GM12873 (cell line): ENCODE measurements around the gene RPL39L.

ENCODE experiments used
- TF ChIP-seq, protein P1 (sequence below): IDR thresholded peaks from 2 replicates; pipeline ENCODE4 v1.5.1; 2012; ENCODE audit warnings: low read depth, mild to moderate bottlenecking, moderate library complexity, low read length, control low read depth; ENCODE audit not compliant: insufficient read depth; ENCODE audit errors: missing control alignments

Gene RPL39L

DNA sequence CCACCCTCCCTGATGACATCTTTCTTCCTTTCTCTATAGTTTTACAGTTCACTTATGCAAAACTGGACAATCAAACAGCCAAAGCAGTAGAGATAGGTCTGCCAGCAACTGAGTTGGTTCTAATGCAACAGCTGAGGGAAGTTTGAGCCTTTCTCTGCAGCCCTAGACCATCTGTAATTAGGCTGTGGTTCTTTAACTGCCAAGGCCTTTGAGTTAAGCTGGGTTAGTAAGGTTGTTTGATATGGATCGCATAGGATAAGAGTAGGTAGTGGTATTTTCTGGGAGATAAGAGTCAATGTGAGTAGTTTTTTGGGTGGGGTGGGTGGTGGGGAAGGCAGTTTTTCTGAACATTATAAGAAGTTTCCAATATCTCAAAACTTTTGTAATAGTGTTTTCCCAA is 3.0 kb downstream of the RPL39L start:
- TF ChIP-seq, protein P1, sequence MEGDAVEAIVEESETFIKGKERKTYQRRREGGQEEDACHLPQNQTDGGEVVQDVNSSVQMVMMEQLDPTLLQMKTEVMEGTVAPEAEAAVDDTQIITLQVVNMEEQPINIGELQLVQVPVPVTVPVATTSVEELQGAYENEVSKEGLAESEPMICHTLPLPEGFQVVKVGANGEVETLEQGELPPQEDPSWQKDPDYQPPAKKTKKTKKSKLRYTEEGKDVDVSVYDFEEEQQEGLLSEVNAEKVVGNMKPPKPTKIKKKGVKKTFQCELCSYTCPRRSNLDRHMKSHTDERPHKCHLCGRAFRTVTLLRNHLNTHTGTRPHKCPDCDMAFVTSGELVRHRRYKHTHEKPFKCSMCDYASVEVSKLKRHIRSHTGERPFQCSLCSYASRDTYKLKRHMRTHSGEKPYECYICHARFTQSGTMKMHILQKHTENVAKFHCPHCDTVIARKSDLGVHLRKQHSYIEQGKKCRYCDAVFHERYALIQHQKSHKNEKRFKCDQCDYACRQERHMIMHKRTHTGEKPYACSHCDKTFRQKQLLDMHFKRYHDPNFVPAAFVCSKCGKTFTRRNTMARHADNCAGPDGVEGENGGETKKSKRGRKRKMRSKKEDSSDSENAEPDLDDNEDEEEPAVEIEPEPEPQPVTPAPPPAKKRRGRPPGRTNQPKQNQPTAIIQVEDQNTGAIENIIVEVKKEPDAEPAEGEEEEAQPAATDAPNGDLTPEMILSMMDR = no peak

DNA sequence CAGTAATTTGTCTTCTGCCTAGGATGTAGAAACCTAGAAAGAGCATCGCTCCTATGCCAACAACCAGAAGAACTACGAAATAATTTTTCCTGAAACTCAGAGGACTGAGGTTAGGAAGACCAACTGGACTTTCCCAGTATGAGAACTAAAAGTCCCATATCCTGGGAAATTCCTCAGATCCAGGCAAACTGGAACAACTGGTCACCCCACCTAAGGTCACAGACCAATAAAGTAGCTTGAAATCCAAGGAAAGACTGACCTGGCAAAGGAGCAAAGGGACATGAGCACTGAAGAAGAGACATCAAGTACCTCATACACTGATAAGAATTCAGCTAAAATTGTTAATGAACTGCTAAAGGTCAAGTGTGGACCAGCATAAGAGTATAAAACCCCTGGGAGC is 6.6 kb downstream of the RPL39L start:
- TF ChIP-seq, protein P1 = no peak

DNA sequence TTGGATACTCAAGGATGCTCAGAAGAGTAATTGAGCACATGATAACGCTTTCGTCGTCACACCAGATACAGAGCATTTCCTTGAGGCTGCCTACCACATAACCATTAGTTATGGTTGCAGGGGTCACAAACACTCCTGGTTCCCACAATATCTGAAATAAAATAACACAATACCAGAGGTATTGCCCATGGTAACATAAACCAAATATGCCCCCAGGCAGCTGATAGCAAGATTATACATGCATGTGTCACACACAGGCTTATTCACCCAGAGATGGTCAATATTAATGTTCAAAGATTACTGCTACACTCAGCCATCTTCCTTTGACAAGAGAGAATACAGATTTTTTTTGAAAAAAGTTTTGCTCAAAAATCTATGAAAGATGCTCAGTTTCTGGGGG is 7.3 kb downstream of the RPL39L start:
- TF ChIP-seq, protein P1 = no peak

DNA sequence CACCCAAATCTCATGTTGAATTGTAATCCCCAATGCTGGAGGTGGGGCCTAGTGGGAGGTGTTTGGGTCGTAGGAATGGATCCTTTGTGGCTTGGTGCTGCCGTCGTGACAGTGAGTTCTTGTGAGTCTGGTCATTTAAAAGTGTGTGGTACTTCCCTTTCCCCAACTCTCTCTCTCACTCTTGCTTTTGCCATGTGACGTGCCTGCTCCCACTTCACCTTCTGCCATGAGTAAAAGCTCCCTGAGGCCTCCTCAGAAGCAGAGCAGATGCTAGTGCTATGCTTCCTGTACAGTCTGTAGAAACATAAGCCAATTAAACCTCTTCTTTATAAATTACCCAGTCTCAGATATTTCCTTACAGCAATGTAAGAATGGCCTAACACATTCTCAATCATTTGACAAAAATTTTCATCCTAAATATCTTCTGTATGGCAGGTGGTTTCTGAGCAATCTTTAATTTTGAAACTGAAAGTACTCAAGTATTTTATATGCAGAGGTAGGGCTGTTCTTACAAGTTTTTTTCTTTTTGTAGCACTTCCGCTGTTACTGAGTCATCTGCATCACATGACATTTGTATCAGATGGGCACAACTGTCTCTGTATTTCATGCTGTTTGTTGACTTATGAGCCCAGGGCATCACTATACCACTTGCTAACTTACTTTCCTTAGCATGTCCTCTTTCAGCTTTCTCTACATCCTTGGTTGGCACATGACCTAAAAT is 8.8 kb downstream of the RPL39L start:
- TF ChIP-seq, protein P1 = no peak

DNA sequence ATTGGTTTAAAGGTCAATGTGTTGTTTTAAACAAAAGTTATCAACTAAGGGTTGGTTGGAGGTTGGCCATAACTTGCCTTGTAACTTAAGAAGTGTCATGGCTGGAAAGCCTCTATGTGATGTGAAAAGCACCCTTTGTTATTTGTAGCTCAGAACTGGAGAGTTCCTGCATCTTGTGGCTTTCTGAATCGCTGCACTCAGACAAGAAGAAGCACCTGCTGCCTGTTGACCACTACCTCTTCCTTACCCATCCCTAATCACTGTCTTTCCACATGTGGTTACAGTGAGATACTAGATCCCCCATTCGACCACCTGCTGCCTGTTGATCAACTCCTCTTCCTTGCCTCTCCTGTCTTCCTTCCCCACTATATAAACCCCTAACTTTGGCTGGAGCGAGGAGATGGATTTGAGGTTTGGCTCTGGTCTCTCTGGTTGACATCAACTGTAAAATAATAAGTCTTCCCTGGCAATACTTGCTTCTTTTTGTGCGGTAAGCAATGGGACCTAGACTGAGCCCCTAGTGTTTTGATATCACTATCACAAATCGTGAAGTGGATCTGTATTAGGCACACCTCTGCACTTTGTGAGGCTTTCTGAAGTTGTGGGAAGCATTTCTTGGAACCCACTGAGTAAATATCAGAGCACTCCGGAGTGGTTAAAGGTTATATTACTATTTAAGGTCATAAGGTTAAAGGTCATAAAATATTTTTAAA is 13.8 kb downstream of the RPL39L start:
- TF ChIP-seq, protein P1 = no peak

DNA sequence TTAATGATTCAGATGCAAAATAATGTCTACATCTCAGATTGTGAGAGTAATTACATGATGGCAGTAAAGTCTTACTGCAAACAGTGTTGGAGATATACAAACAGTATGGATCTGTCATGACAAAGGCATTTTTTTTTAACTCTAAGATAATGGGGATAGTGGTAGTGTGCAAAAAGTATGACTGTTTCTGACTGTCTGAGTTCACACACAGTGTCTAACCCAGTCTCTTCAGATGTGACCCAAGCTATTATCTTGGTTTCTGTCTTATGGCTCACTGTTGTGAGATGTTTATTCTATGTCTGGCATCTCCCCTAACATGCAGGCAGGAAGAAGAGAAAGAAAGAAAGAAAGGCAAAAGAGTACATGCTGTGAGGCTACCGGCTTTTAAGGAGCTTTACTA is 17.0 kb downstream of the RPL39L start:
- TF ChIP-seq, protein P1 = no peak

DNA sequence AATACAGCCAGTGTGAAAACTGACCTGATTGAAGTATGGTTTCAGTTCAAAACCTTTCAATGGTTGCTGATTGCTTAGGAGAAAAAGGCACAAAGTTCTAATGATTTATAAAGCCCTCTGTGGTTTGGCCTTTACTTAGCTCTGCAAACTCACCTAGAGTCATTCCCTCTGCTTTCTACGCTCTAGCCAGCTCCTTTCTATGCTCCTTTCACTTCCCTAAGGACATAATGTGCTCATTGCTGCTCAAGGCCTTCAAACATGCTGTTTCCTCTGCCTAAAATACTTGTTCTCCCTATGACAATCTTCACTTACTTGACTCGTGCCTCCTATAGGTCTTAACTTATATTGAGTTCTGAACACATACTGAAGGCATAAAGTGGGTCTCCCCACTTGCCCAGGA is 19.0 kb downstream of the RPL39L start:
- TF ChIP-seq, protein P1 = no peak
